Epithelial cell of proximal tubule (primary cell): ENCODE measurements around the gene RAD51B. TPM values are rescaled to one million over a fixed set of nuclear protein-coding genes. Genes with fewer than 3 reads are reported as not detected.

ENCODE experiments used
- DNase-seq: peaks from one replicate; pipeline ENCODE4 v3.0.0-alpha.2; 2011; ENCODE audit warnings: low read depth
- H3K4me3 ChIP-seq: 2 replicates; pipeline ENCODE4 v1.5.1; 2011; ENCODE audit warnings: low read depth, mild to moderate bottlenecking, low read length
- CTCF ChIP-seq: conservative IDR thresholded peaks from 2 replicates; pipeline ENCODE4 v1.5.1; 2012; ENCODE audit warnings: low read depth, mild to moderate bottlenecking, low read length
- total RNA-seq: library from RNA; depleted of rRNA; stranded (reverse); fragments of >200 nt; gene quantifications from 2 replicates; pipeline ENCODE4 v1.2.3, GENCODE V29; 2015

RAD51B gene
- total RNA-seq, 1 donor from 2014 or later = 6.3 TPM

- H3K4me3 ChIP-seq = no peak overlapping the region
- no peak for TF ChIP-seq CTCF
- DNase-seq = no peak
Measured at GRCh38 chr14:68486033-68486732, 666.6 kb downstream of the RAD51B start.

GRCh38 chr14:68486809-68487208 is 667.2 kb downstream of the RAD51B start:
- DNase-seq = no peak
- H3K4me3 ChIP-seq = no peak overlapping the region
- no peak for TF ChIP-seq CTCF

- TF ChIP-seq CTCF = no peak
Measured at GRCh38 chr14:68487805-68488590, 668.4 kb downstream of the RAD51B start.

GRCh38 chr14:68491793-68492192 is 672.2 kb downstream of the RAD51B start:
- H3K4me3 ChIP-seq = no peak overlapping the region
- no peak for DNase-seq
- TF ChIP-seq CTCF = no peak

More at GRCh38 chr14:68487805-68488590, 668.4 kb downstream of the RAD51B start:
- no peak overlapping the region for H3K4me3 ChIP-seq
- no peak for DNase-seq

- TF ChIP-seq CTCF = no peak
- no peak overlapping the region for H3K4me3 ChIP-seq
- no peak for DNase-seq
Measured at GRCh38 chr14:68492381-68493151, 673.0 kb downstream of the RAD51B start.

GRCh38 chr14:68493152-68493911 is 673.8 kb downstream of the RAD51B start:
- no peak overlapping the region for H3K4me3 ChIP-seq
- TF ChIP-seq CTCF = no peak
- DNase-seq = no peak
